Glutamatergic neuron (in vitro differentiated cells): ENCODE data around the gene SGCA. TPM values are rescaled to one million over a fixed set of nuclear protein-coding genes. Genes with fewer than 3 reads are reported as not detected.

Experiments
- DNase-seq: peaks from one replicate; pipeline ENCODE4 v3.0.0; 2022
- H3K27ac Mint-ChIP-seq: one replicate; pipeline ENCODE4 v1.8.0; 2020; ENCODE audit warnings: mild to moderate bottlenecking, mixed read lengths, inconsistent platforms; ENCODE audit not compliant: unreplicated experiment
- H3K27me3 Mint-ChIP-seq: one replicate; pipeline ENCODE4 v1.8.0; 2020; ENCODE audit warnings: mild to moderate bottlenecking, moderate library complexity, mixed read lengths, inconsistent platforms; ENCODE audit not compliant: unreplicated experiment
- H3K36me3 Mint-ChIP-seq: one replicate; pipeline ENCODE4 v1.8.0; 2020; ENCODE audit warnings: mild to moderate bottlenecking, mixed read lengths, inconsistent platforms; ENCODE audit not compliant: unreplicated experiment
- H3K4me1 Mint-ChIP-seq: one replicate; pipeline ENCODE4 v1.8.0; 2020; ENCODE audit warnings: mild to moderate bottlenecking, low read depth, mixed read lengths, inconsistent platforms; ENCODE audit not compliant: unreplicated experiment
- H3K4me3 Mint-ChIP-seq: one replicate; pipeline ENCODE4 v1.8.0; 2020; ENCODE audit warnings: mild to moderate bottlenecking, mixed read lengths, inconsistent platforms; ENCODE audit not compliant: unreplicated experiment
- H3K9me3 Mint-ChIP-seq: one replicate; pipeline ENCODE4 v1.8.0; 2020; ENCODE audit warnings: mild to moderate bottlenecking, moderate library complexity, mixed read lengths, inconsistent platforms; ENCODE audit not compliant: unreplicated experiment
- CTCF ChIP-seq: fragments of 200-600 bp; sonication (generic); IDR thresholded peaks from one replicate; pipeline ENCODE4 v1.5.0; 2021; ENCODE audit not compliant: partially characterized antibody, unreplicated experiment
- total RNA-seq: library from RNA; stranded (reverse); fragmentation: NEBNext Ultra II Directional; extraction: Animal tissue kit (Norgen Biotek cat#: 25700); gene quantifications from one replicate; pipeline ENCODE4 v1.2.1, GENCODE V29; 2021; ENCODE audit not compliant: unreplicated experiment

The SGCA gene
- total RNA-seq, 1 donor from 2014 or later, result 1.3 TPM

- no peak for DNase-seq
- H3K4me1 Mint-ChIP-seq, result peaks cover 15% of the 10 kb centered on the region
- H3K36me3 Mint-ChIP-seq, result no peaks in the 10 kb centered on the region
- no peak overlapping the region for H3K27ac Mint-ChIP-seq
- H3K27me3 Mint-ChIP-seq, result peaks cover 9% of the 10 kb centered on the region
- peaks cover 6% of the 10 kb centered on the region for H3K9me3 Mint-ChIP-seq
- no peak for TF ChIP-seq CTCF
- H3K4me3 Mint-ChIP-seq, result no peak overlapping the region
These were observed 845 bp downstream of the SGCA start for GRCh38 chr17:50166518-50167181.

GRCh38 chr17:50167371-50167770, 1.6 kb downstream of the SGCA start:
- no peaks in the 10 kb centered on the region for H3K36me3 Mint-ChIP-seq
- no peak overlapping the region for H3K27ac Mint-ChIP-seq
- no peak for DNase-seq
- peaks cover 10% of the 10 kb centered on the region for H3K27me3 Mint-ChIP-seq
- peaks cover 14% of the 10 kb centered on the region for H3K4me1 Mint-ChIP-seq
- H3K9me3 Mint-ChIP-seq, result peaks cover 8% of the 10 kb centered on the region
- H3K4me3 Mint-ChIP-seq, result no peak overlapping the region
- TF ChIP-seq CTCF, result no peak

- Mint-ChIP-seq H3K4me1 (peaks cover 23% of the 10 kb centered on the region), H3K4me3 (no peak overlapping the region), H3K27me3 (peaks cover 10% of the 10 kb centered on the region), H3K27ac (no peak overlapping the region), H3K36me3 (no peaks in the 10 kb centered on the region), H3K9me3 (peaks cover 10% of the 10 kb centered on the region)
- DNase-seq, result no peak
- no peak for TF ChIP-seq CTCF
These were observed 2.5 kb downstream of the SGCA start for GRCh38 chr17:50168319-50168718.

DNA sequence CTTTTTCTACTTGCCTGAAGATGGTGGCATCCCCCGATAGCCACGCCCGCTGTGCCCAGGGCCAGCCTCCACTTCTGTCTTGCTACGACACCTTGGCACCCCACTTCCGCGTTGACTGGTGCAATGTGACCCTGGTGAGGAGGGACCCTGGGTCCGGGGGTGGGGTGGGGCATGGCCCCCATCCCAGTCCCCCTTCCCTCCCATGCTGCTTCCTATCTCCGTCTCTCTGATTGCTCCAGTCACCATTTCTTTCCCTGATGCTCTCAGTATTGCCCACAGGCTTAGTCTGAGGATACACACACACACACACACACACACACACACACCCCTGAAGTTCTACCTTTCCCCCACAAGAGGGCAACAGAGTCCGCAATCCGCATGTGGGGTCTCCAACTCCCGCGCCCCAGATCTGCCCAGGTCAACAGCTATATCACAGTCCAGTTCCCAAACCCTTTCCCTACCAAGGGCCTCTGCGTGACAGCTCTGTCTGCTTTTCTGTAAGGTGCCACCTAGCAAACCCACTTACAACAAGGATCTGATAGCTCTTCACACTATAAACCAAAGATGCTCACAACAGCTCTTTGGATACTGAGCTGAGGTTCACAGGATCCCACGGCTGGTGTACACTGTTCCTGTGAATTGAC, 3.4 kb downstream of the SGCA start:
- Mint-ChIP-seq H3K9me3 (peaks cover 7% of the 10 kb centered on the region), H3K27me3 (peaks cover 10% of the 10 kb centered on the region), H3K4me3 (no peak overlapping the region), H3K36me3 (no peaks in the 10 kb centered on the region), H3K4me1 (peaks cover 28% of the 10 kb centered on the region), H3K27ac (no peak overlapping the region)
- peak; percentile 77 for DNase-seq
- TF ChIP-seq CTCF, result peak; percentile 79

DNA sequence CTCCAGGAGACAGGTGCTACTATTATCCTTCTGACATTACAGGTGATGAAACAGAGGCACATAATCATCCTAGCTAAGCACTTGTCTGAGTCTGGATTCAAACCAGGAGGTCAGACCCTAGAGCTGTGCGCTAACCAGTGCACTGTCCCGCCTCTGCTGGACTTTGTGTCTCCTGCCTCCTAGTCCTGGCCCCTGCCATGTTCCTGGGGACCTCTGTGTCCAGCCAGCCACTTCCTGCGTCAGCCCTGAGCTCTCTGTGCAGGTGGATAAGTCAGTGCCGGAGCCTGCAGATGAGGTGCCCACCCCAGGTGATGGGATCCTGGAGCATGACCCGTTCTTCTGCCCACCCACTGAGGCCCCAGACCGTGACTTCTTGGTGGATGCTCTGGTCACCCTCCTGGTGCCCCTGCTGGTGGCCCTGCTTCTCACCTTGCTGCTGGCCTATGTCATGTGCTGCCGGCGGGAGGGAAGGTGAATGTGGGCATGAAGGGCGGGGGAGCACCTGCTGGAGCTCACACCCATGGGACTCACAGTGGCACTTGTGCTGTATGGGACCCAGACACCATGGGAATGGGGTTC, 4.2 kb downstream of the SGCA start:
- H3K27ac Mint-ChIP-seq, result no peak overlapping the region
- peaks cover 7% of the 10 kb centered on the region for H3K9me3 Mint-ChIP-seq
- DNase-seq, result no peak
- peaks cover 31% of the 10 kb centered on the region for H3K4me1 Mint-ChIP-seq
- no peak for TF ChIP-seq CTCF
- no peak overlapping the region for H3K4me3 Mint-ChIP-seq
- H3K27me3 Mint-ChIP-seq, result peaks cover 10% of the 10 kb centered on the region
- no peaks in the 10 kb centered on the region for H3K36me3 Mint-ChIP-seq
